Thyroid gland (tissue), 4 donors: Measurements from ENCODE around the gene GATA5. TPM values are rescaled to one million over a fixed set of nuclear protein-coding genes. Genes with fewer than 3 reads are reported as not detected.

Experiments
- DNase-seq, 2 donors: peaks; one replicate each; pipeline ENCODE4 v3.0.0-alpha.2; 2019
- H3K27ac ChIP-seq, 3 donors: fragments of 200-600 bp; sonication (generic); 1 replicate in 2 of 3; 2 replicates in 1 of 3; pipeline ENCODE4 v1.5.1; 2016 to 2019; ENCODE audit warnings: mild to moderate bottlenecking in 1 of 3, moderate library complexity in 1 of 3
- H3K27me3 ChIP-seq: fragments of 200-600 bp; sonication (generic); one replicate; pipeline ENCODE4 v1.5.1; 2019
- H3K36me3 ChIP-seq, 2 donors: fragments of 200-600 bp; sonication (generic); one replicate each; pipeline ENCODE4 v1.5.1; 2016 to 2019
- H3K4me1 ChIP-seq, 2 donors: fragments of 200-600 bp; sonication (generic); one replicate each; pipeline ENCODE4 v1.5.1; 2017 to 2019
- H3K4me3 ChIP-seq, 3 donors: fragments of 200-600 bp; sonication (generic); replicated peaks in 1 of 3; 1 replicate in 2 of 3; 2 replicates in 1 of 3; pipeline ENCODE4 v1.5.1; 2016; ENCODE audit warnings: mild to moderate bottlenecking in 1 of 3
- H3K9me3 ChIP-seq: fragments of 200-600 bp; sonication (generic); one replicate; pipeline ENCODE4 v1.5.1; 2017
- CTCF ChIP-seq, 6 experiments: fragments of 200-600 bp in 3 of 6; fragments of 450-650 bp in 3 of 6; sonication (generic) in 3 of 6; IDR thresholded peaks; one replicate each; pipeline ENCODE4 v1.5.1; 2016 to 2019; ENCODE audit warnings: antibody characterized with exemption in 6 of 6, mild to moderate bottlenecking in 2 of 6, inconsistent platforms in 1 of 6, moderate library complexity in 1 of 6
- POLR2A ChIP-seq, 2 donors: fragments of 450-650 bp; IDR thresholded peaks; one replicate each; pipeline ENCODE4 v1.6.1; 2017; ENCODE audit warnings: antibody characterized with exemption in 2 of 2, mild to moderate bottlenecking in 2 of 2, moderate library complexity in 1 of 2
- WGBS, 2 donors: methylation state at CpG; one replicate each; pipeline ENCODE4 v1.1.5; 2017; 5-methylcytosine and 5-hydroxymethylcytosine counted together
- intact Hi-C: fragments of 100-400 bp; cut with DNase I; formaldehyde crosslinking; loops from one replicate; pipeline ENCODE4 v1.15.1; 2023
- total RNA-seq, 4 donors: library from RNA; depleted of rRNA; stranded (reverse); fragments of >200 nt; gene quantifications; one replicate each; pipeline ENCODE4 v1.2.3, GENCODE V29; 2016

The GATA5 gene
- total RNA-seq, 4 donors from 2014 or later, result 0.33 to 0.67 (median 0.54) TPM; not detected in 1

- Histone ChIP-seq H3K27ac (no peak overlapping the region), H3K27me3 (no peaks in the 10 kb centered on the region), H3K4me3 (no peak overlapping the region), H3K4me1 (no peaks in the 10 kb centered on the region), H3K9me3 (no peaks in the 10 kb centered on the region), H3K36me3 (no peaks in the 10 kb centered on the region)
- TF ChIP-seq CTCF (IDR thresholded peaks at IDR 0.05) (no peak), POLR2A (IDR thresholded peaks at IDR 0.05) (no peak)
- no peak for DNase-seq
- WGBS, 2 donors, result 69 to 80% methylated on average over 6 of the region's 6 CpGs
- intact Hi-C loops, result no loop called here
These were observed 32.9 kb upstream of the GATA5 start for GRCh38 chr20:62508641-62509051.

DNA sequence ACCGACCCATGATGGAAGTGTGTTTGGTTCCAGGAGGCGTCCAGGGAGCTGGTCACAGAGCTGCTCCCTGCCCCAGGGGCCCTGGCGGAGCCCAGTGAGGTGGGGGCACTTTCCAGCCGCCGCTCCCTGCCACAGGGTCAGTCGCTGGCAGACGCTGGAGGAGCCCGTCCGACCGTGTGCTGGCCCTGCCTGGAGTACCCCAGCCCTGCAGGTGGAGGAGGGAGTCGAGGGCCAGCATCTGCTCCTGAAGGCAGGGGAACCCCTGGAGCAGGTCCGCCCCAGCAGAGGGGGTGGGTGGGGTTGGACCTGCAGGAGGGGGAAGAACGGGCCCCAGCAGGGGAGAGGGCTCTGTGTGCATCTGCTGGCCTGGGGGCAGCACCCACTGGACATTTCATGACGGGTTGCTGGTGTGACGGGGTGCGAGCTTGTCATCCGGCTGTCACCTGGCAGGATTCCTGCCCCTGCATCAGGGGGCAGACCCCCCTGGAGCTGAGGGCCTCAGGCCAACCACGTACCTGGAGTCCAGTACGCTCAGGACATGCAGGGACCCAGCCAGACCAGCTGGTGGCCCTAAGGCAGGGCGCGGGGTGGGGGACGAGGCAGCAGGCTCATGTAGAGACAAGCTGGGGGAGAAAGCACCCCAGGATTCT, 32.3 kb upstream of the GATA5 start:
- Histone ChIP-seq H3K27me3 (no peaks in the 10 kb centered on the region), H3K36me3 (no peaks in the 10 kb centered on the region), H3K27ac (no peak overlapping the region), H3K4me1 (no peaks in the 10 kb centered on the region), H3K9me3 (no peaks in the 10 kb centered on the region), H3K4me3 (no peak overlapping the region)
- TF ChIP-seq CTCF (IDR thresholded peaks at IDR 0.05), result no peak
- WGBS, 2 donors, result 69 to 76% methylated on average over 11 to 21 of the region's 22 CpGs
- DNase-seq, result no peak
- intact Hi-C loops, result no loop called here

- H3K4me3 ChIP-seq, result no peak overlapping the region
- WGBS, 2 donors, result 51 to 91% methylated on average over 3 to 5 of the region's 7 CpGs
- no peak overlapping the region for H3K27ac ChIP-seq
- no peak for DNase-seq
- no peaks in the 10 kb centered on the region for H3K27me3 ChIP-seq
- H3K4me1 ChIP-seq, result no peaks in the 10 kb centered on the region
- intact Hi-C loops, result no loop called here
- H3K36me3 ChIP-seq, result no peaks in the 10 kb centered on the region
- no peaks in the 10 kb centered on the region for H3K9me3 ChIP-seq
- TF ChIP-seq CTCF (IDR thresholded peaks at IDR 0.05), result no peak
- TF ChIP-seq POLR2A (IDR thresholded peaks at IDR 0.05), result no peak
These were observed 31.5 kb upstream of the GATA5 start for GRCh38 chr20:62507323-62507722.

- intact Hi-C loops, result no loop called here
- H3K27ac ChIP-seq, result no peak overlapping the region
- H3K36me3 ChIP-seq, result no peaks in the 10 kb centered on the region
- no peaks in the 10 kb centered on the region for H3K27me3 ChIP-seq
- H3K9me3 ChIP-seq, result no peaks in the 10 kb centered on the region
- TF ChIP-seq POLR2A (IDR thresholded peaks at IDR 0.05) (no peak), CTCF (IDR thresholded peaks at IDR 0.05) (no peak)
- no peak overlapping the region for H3K4me3 ChIP-seq
- no peaks in the 10 kb centered on the region for H3K4me1 ChIP-seq
- DNase-seq, result no peak
- 94 to 95% methylated on average over 15 to 16 of the region's 16 CpGs for WGBS, 2 donors
These were observed 31.0 kb upstream of the GATA5 start for GRCh38 chr20:62506791-62507190.

- TF ChIP-seq POLR2A (IDR thresholded peaks at IDR 0.05), result no peak
- TF ChIP-seq CTCF (IDR thresholded peaks at IDR 0.05), result no peak
- no peak overlapping the region for H3K4me3 ChIP-seq
- no peak for DNase-seq
- no peaks in the 10 kb centered on the region for H3K4me1 ChIP-seq
- no peaks in the 10 kb centered on the region for H3K9me3 ChIP-seq
- intact Hi-C loops, result no loop called here
- no peaks in the 10 kb centered on the region for H3K36me3 ChIP-seq
- 72 to 78% methylated on average over 5 to 9 of the region's 9 CpGs for WGBS, 2 donors
- no peak overlapping the region for H3K27ac ChIP-seq
- no peaks in the 10 kb centered on the region for H3K27me3 ChIP-seq
These were observed 30.3 kb upstream of the GATA5 start for GRCh38 chr20:62506087-62506486.
